GM23248 (cell line): ENCODE data around the gene ZNRF2. TPM values are rescaled to one million over a fixed set of nuclear protein-coding genes. Genes with fewer than 3 reads are reported as not detected.

Source experiments
- DNase-seq: peaks from one replicate; pipeline ENCODE4 v3.0.0-alpha.2; 2015
- H2AFZ ChIP-seq: fragments of 200-600 bp; sonication (generic); 2 replicates; pipeline ENCODE4 v1.6.1; 2016; ENCODE audit warnings: antibody characterized with exemption
- H3F3A ChIP-seq: fragments of 200-600 bp; sonication (generic); 2 replicates; pipeline ENCODE4 v1.6.1; 2016; ENCODE audit warnings: mild to moderate bottlenecking, antibody characterized with exemption, mixed run types; ENCODE audit not compliant: insufficient read depth
- H3K27ac ChIP-seq: fragments of 200-600 bp; sonication (generic); 2 replicates; pipeline ENCODE4 v1.5.1; 2016; ENCODE audit warnings: mild to moderate bottlenecking
- H3K27me3 ChIP-seq: fragments of 200-600 bp; sonication (generic); replicated peaks from 2 replicates; pipeline ENCODE4 v1.6.1; 2016; ENCODE audit warnings: mild to moderate bottlenecking; ENCODE audit not compliant: insufficient read depth
- H3K36me3 ChIP-seq: fragments of 200-600 bp; sonication (generic); 2 replicates; pipeline ENCODE4 v1.6.1; 2016; ENCODE audit warnings: low read depth, mild to moderate bottlenecking
- H3K4me1 ChIP-seq: fragments of 200-600 bp; sonication (generic); 2 replicates; pipeline ENCODE4 v1.6.1; 2016; ENCODE audit warnings: mild to moderate bottlenecking; ENCODE audit not compliant: insufficient read depth
- H3K4me2 ChIP-seq: fragments of 200-600 bp; sonication (generic); one replicate; pipeline ENCODE4 v1.6.1; 2016; ENCODE audit warnings: mild to moderate bottlenecking; ENCODE audit not compliant: unreplicated experiment
- H3K4me3 ChIP-seq: fragments of 200-600 bp; sonication (generic); 2 replicates; pipeline ENCODE4 v1.5.1; 2016; ENCODE audit warnings: mild to moderate bottlenecking
- H3K79me2 ChIP-seq: fragments of 200-600 bp; sonication (generic); 2 replicates; pipeline ENCODE4 v1.6.1; 2016; ENCODE audit warnings: mild to moderate bottlenecking; ENCODE audit not compliant: insufficient read depth
- H3K9ac ChIP-seq: fragments of 200-600 bp; sonication (generic); 2 replicates; pipeline ENCODE4 v1.6.1; 2016; ENCODE audit warnings: mild to moderate bottlenecking
- H3K9me2 ChIP-seq: fragments of 200-600 bp; sonication (generic); 2 replicates; pipeline ENCODE4 v1.6.1; 2016; ENCODE audit warnings: mixed run types, mild to moderate bottlenecking, moderate library complexity; ENCODE audit not compliant: insufficient read depth
- H3K9me3 ChIP-seq: fragments of 200-600 bp; sonication (generic); one replicate; pipeline ENCODE4 v1.6.1; 2017; ENCODE audit warnings: low read depth
- H4K20me1 ChIP-seq: fragments of 200-600 bp; sonication (generic); 2 replicates; pipeline ENCODE4 v1.6.0; 2016; ENCODE audit not compliant: insufficient read depth
- EZH2 ChIP-seq: fragments of 200-600 bp; sonication (generic); IDR thresholded peaks from 2 replicates; pipeline ENCODE4 v1.6.1; 2018; ENCODE audit warnings: antibody characterized with exemption, mild to moderate bottlenecking; ENCODE audit not compliant: insufficient read depth, poor library complexity, severe bottlenecking
- EZH2phosphoT487 ChIP-seq: fragments of 200-600 bp; sonication (generic); IDR thresholded peaks from 2 replicates; pipeline ENCODE4 v1.6.1; 2018; ENCODE audit warnings: antibody characterized with exemption, moderate library complexity, mild to moderate bottlenecking, low read depth; ENCODE audit not compliant: insufficient read depth
- WGBS, 2 experiments: methylation state at CpG; one replicate each; pipeline ENCODE4 v1.1.6; 2015 to 2017; ENCODE audit warnings: low lambda C conversion rate in 2 of 2, low coverage in 1 of 2; ENCODE audit errors: missing lambda C conversion rate in 2 of 2; 5-methylcytosine and 5-hydroxymethylcytosine counted together
- in situ Hi-C: fragments of 300-500 bp; cut with MboI; formaldehyde crosslinking; loops from 2 replicates; pipeline ENCODE4 v1.15.0; 2020
- polyA plus RNA-seq: library from polyadenylated mRNA; unstranded; fragments of >200 nt; fragmentation: Nextera tagmentation; extraction: Ambion mirVana; gene quantifications from 2 replicates; pipeline ENCODE4 v1.2.1, GENCODE V29; 2016
- total RNA-seq: library from RNA; depleted of rRNA; stranded (reverse); fragments of >200 nt; shearing (Covaris generic); gene quantifications from 2 replicates; pipeline ENCODE4 v1.2.3, GENCODE V29; 2014

The ZNRF2 gene
- total and polyA plus RNA-seq, 2 experiments from 2014 or later, result 0.25 to 6.5 TPM

DNA sequence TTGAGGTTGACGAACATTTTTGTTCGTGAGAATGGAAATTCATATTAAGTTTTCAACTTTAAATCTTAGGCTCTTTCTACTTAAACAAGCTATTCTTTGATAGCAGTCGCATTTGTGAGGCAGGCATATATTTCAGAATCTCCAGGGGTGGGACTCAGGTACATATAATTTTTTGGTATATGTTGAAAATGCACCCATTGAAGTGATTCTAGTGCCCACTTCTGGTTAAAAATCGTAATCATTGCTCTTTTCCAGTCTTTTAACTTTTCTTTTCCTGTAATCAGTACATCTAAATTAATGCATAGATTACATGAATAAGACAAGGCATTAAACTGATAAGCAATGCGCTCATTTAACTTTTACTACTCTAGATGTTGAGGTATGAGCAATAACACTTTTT lies 67.8 kb downstream of the ZNRF2 start:
- Histone ChIP-seq H3F3A (peaks cover 17% of the 10 kb centered on the region), H3K4me1 (peaks cover 17% of the 10 kb centered on the region), H3K4me3 (no peak overlapping the region), H3K4me2 (no peak overlapping the region), H3K9ac (no peak overlapping the region), H3K36me3 (no peaks in the 10 kb centered on the region), H3K79me2 (peaks cover 5% of the 10 kb centered on the region; the same call in 1 of the 2 replicates), H3K9me3 (no peaks in the 10 kb centered on the region), H4K20me1 (no peaks in the 10 kb centered on the region), H3K27me3 (no peaks in the 10 kb centered on the region), H3K9me2 (no peaks in the 10 kb centered on the region), H2AFZ (no peak overlapping the region), H3K27ac (no peak overlapping the region)
- in situ Hi-C loops, result no loop called here
- 94 to 95% methylated on average over 5 of the region's 5 CpGs for WGBS, 2 experiments
- DNase-seq, result no peak
- TF ChIP-seq EZH2phosphoT487, result no peak
- TF ChIP-seq EZH2, result no peak

DNA sequence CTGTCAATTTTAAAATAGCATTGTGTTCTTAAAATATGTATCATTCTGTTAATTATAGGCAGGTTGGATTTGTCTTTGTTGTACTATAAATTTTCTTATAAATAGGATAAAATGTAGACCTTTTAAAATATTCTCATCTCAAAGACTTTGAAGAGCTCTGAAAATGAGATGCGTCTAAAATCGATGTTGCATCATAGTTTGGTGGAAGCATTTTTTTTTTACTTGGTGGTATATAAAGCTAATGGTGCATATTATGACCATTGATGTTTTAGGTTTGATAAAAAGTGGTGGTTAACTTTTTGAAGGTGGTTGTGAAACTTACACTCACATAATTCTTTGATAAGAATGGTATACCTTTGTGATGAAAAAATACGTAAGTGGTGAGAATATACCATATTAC lies 69.1 kb downstream of the ZNRF2 start:
- TF ChIP-seq EZH2 (no peak), EZH2phosphoT487 (no peak)
- Histone ChIP-seq H3K36me3 (no peaks in the 10 kb centered on the region), H3K27ac (no peak overlapping the region), H3K79me2 (peaks cover 5% of the 10 kb centered on the region; the same call in 1 of the 2 replicates), H3F3A (peaks cover 8% of the 10 kb centered on the region), H3K4me1 (peaks cover 6% of the 10 kb centered on the region), H3K9me3 (no peaks in the 10 kb centered on the region), H3K9ac (no peak overlapping the region), H2AFZ (no peak overlapping the region), H3K27me3 (no peaks in the 10 kb centered on the region), H4K20me1 (no peaks in the 10 kb centered on the region), H3K4me2 (no peak overlapping the region), H3K9me2 (no peaks in the 10 kb centered on the region), H3K4me3 (no peak overlapping the region)
- 85 to 92% methylated on average over 3 of the region's 3 CpGs for WGBS, 2 experiments
- in situ Hi-C loops, result no loop called here
- no peak for DNase-seq

DNA sequence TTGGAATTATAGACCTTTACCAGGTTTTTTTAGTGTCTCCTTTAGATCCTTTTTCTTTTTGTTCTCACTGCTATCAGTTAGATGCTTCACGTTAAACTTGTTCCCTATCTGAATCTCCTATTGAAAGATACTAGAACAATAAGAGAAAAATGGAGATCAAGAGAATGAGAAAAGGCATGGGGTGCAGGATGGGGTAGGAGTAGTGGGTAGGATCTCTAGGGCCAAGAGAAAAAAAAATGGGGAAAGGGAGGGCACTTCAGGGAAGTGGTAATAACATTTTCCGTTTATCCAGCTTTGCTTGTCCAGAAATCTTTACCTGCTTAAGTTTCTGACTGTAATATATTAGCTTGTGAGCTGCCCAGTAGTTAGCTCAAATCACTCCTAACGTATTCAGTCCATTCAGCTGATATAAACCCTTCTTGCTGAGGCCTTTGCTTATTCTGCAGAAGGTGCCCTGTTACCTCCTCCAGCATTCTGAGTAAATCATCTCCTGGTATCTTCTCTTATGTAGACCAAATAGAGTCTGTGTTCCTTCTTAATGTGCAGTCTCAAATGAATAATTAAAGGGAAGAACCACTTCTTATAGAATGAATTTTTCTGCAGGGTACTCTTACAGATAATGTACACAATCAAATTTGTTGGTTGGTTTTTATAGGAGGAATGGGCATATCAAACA lies 69.7 kb downstream of the ZNRF2 start:
- H3K9ac ChIP-seq, result no peak overlapping the region
- no peaks in the 10 kb centered on the region for H3K9me2 ChIP-seq
- 94 to 98% methylated on average over 3 of the region's 3 CpGs for WGBS, 2 experiments
- H3K4me3 ChIP-seq, result no peak overlapping the region
- no peak for DNase-seq
- H2AFZ ChIP-seq, result no peak overlapping the region
- H3K79me2 ChIP-seq, result peaks cover 5% of the 10 kb centered on the region; the same call in 1 of the 2 replicates
- H3F3A ChIP-seq, result peaks cover 3% of the 10 kb centered on the region; the same call in 1 of the 2 replicates
- TF ChIP-seq EZH2 (no peak), EZH2phosphoT487 (no peak)
- H3K36me3 ChIP-seq, result no peaks in the 10 kb centered on the region
- H3K27me3 ChIP-seq, result no peaks in the 10 kb centered on the region
- 0 out of 2 replicates have a peak, but pooled peaks cover under 1% of the 10 kb centered on the region for H3K4me1 ChIP-seq
- in situ Hi-C loops, result no loop called here
- no peak overlapping the region for H3K27ac ChIP-seq
- no peaks in the 10 kb centered on the region for H4K20me1 ChIP-seq
- H3K9me3 ChIP-seq, result no peaks in the 10 kb centered on the region
- H3K4me2 ChIP-seq, result no peak overlapping the region

DNA sequence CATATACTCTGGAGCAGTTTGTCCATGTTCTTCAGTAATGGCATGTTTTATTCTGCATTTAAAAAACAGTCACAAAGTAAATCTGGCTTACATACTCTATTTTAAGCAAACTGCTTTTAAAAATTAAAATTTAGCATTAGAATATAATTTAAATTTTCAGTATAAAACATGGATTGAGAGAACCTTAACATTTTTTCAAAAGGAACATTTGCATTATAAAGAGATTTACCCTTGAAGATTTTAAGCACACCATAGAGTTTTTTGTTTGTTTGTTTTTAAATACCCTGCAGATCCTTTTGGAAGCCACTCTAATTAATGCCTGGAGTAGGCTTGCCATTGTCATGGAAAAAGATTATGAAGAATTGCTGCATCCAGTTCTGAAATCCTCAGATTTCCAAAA lies 70.4 kb downstream of the ZNRF2 start:
- DNase-seq, result no peak

More for the DNA sequence above, 70.4 kb downstream of the ZNRF2 start:
- no peak overlapping the region for H3K4me2 ChIP-seq
- no peaks in the 10 kb centered on the region for H3K27me3 ChIP-seq
- H4K20me1 ChIP-seq, result no peaks in the 10 kb centered on the region
- TF ChIP-seq EZH2phosphoT487 (no peak), EZH2 (no peak)
- no peak overlapping the region for H3K4me3 ChIP-seq
- 0 out of 2 replicates have a peak, but pooled peaks cover under 1% of the 10 kb centered on the region for H3K79me2 ChIP-seq
- no peaks in the 10 kb centered on the region for H3K36me3 ChIP-seq
- in situ Hi-C loops, result no loop called here
- H3K9me2 ChIP-seq, result no peaks in the 10 kb centered on the region
- no peak overlapping the region for H3K9ac ChIP-seq
- H3K4me1 ChIP-seq, result no peaks in the 10 kb centered on the region
- no peak overlapping the region for H3K27ac ChIP-seq
- no peaks in the 10 kb centered on the region for H3F3A ChIP-seq
- H3K9me3 ChIP-seq, result no peaks in the 10 kb centered on the region
- no peak overlapping the region for H2AFZ ChIP-seq
